ENCODE measurements around the gene CCDC38.

DNA sequence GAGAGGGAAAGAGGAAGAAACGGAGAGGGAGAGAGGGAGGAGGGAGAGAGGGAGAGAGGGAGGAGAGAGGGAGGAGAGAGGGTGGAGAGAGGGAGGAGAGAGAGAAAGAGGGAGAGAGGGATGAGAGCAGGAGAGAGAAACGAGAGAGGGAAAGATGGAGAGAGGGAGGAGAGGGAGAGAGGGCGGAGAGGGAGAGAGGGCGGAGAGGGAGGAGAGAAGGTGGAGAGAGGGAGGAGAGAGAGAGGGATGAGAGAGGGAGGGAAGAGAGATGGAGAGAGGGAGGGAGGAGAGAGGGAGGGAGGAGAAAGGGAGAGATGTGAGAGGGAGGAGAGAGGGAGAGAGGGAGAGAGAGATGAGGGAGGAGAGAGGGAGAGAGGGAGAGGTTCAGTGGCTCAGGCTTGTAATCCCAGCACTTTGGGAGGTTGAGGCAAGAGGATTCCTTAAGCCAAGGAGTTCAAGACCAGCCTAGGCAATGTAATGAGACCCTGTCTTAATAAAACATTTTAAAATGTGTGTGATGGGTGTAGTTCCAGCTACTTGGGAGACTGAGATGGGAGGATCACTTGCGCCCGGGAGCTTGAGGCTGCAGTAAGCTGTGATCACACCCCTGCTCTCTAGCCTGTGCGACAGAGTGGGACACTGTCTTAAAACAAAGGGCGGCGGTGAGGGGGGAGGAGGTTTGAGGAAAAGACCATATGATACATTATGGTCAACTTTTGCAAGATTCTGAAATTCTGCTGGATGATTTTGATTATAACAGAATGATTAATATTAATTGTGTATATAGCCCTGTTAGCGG is 105.0 kb downstream of the CCDC38 start:
- TF ChIP-seq, protein P1, sequence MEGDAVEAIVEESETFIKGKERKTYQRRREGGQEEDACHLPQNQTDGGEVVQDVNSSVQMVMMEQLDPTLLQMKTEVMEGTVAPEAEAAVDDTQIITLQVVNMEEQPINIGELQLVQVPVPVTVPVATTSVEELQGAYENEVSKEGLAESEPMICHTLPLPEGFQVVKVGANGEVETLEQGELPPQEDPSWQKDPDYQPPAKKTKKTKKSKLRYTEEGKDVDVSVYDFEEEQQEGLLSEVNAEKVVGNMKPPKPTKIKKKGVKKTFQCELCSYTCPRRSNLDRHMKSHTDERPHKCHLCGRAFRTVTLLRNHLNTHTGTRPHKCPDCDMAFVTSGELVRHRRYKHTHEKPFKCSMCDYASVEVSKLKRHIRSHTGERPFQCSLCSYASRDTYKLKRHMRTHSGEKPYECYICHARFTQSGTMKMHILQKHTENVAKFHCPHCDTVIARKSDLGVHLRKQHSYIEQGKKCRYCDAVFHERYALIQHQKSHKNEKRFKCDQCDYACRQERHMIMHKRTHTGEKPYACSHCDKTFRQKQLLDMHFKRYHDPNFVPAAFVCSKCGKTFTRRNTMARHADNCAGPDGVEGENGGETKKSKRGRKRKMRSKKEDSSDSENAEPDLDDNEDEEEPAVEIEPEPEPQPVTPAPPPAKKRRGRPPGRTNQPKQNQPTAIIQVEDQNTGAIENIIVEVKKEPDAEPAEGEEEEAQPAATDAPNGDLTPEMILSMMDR (conservative IDR thresholded peaks at IDR 0.05 in 1 of 2, IDR thresholded peaks at IDR 0.05 in 1 of 2; ENCODE audit: extremely low read depth in 1 of 2, insufficient read depth in 1 of 2, low read depth in 1 of 2, low read length in 2 of 2) = no peak
- no peak for TF ChIP-seq EZH2 (IDR thresholded peaks at IDR 0.05; ENCODE audit: borderline replicate concordance, low read length)
